ENCODE data around the gene SEMA3A.

Gene SEMA3A

GRCh38 chr7:84013616-84014240 lies 180.9 kb downstream of the SEMA3A start:
- no peak for ATAC-seq
- no peak for TF ChIP-seq ESRRG (CRISPR knock-in tag; IDR thresholded peaks at IDR 0.05)
- no peak for TF ChIP-seq RARB (CRISPR knock-in tag; IDR thresholded peaks at IDR 0.05)
- TF ChIP-seq TOX (CRISPR knock-in tag; IDR thresholded peaks at IDR 0.05; ENCODE audit: borderline replicate concordance), result no peak
- no peak for TF ChIP-seq CREB5 (CRISPR knock-in tag; IDR thresholded peaks at IDR 0.05; ENCODE audit: low read depth)
- TF ChIP-seq ZNF8 (CRISPR knock-in tag; IDR thresholded peaks at IDR 0.05), result no peak
- TF ChIP-seq ZC3H10 (CRISPR knock-in tag; IDR thresholded peaks at IDR 0.05), result no peak
- no peak for TF ChIP-seq CSRNP3 (CRISPR knock-in tag; IDR thresholded peaks at IDR 0.05)
- TF ChIP-seq TCF4 (CRISPR knock-in tag; IDR thresholded peaks at IDR 0.05; ENCODE audit: borderline replicate concordance), result no peak
- TF ChIP-seq POU6F1 (CRISPR knock-in tag; IDR thresholded peaks at IDR 0.05; ENCODE audit: borderline replicate concordance, low read depth), result no peak
- no peak for TF ChIP-seq TSHZ2 (CRISPR knock-in tag; IDR thresholded peaks at IDR 0.05)
- TF ChIP-seq OSR1 (CRISPR knock-in tag; IDR thresholded peaks at IDR 0.05), result no peak

GRCh38 chr7:84009782-84010181 lies 184.8 kb downstream of the SEMA3A start:
- no peak for ATAC-seq
- TF ChIP-seq GLIS3 (CRISPR knock-in tag; IDR thresholded peaks at IDR 0.05) (no peak), TSHZ2 (CRISPR knock-in tag; IDR thresholded peaks at IDR 0.05) (no peak), CSDC2 (CRISPR knock-in tag; IDR thresholded peaks at IDR 0.05) (no peak), ZNF565 (CRISPR knock-in tag; conservative IDR thresholded peaks at IDR 0.05; ENCODE audit: low read depth) (no peak), CREB5 (CRISPR knock-in tag; IDR thresholded peaks at IDR 0.05; ENCODE audit: low read depth) (no peak), ZC3H10 (CRISPR knock-in tag; IDR thresholded peaks at IDR 0.05) (no peak), TOX (CRISPR knock-in tag; IDR thresholded peaks at IDR 0.05; ENCODE audit: borderline replicate concordance) (no peak), POU6F1 (CRISPR knock-in tag; IDR thresholded peaks at IDR 0.05; ENCODE audit: borderline replicate concordance, low read depth) (no peak), TCF4 (CRISPR knock-in tag; IDR thresholded peaks at IDR 0.05; ENCODE audit: borderline replicate concordance) (no peak), OSR1 (CRISPR knock-in tag; IDR thresholded peaks at IDR 0.05) (no peak), PPARA (CRISPR knock-in tag; IDR thresholded peaks at IDR 0.05; ENCODE audit: borderline replicate concordance) (no peak)
